Measurements from ENCODE around the gene ABHD8. TPM values are rescaled to one million over a fixed set of nuclear protein-coding genes. Genes with fewer than 3 reads are reported as not detected.

The ABHD8 gene
- total and polyA plus RNA-seq, 2 of the 4 experiments (the other 2 are of a cell fraction) = 3.9 to 10.2 TPM

- H2BK15ac ChIP-seq (ENCODE audit: low read depth, low read length) = no peak overlapping the region
- no TSS peak for BruUV-seq (replicated peaks)
- ATAC-seq (ENCODE audit: low read depth) (no peak), DNase-seq (no peak)
- H3K4ac ChIP-seq (ENCODE audit: low read depth, low read length) = no peak overlapping the region
- H3K14ac ChIP-seq (replicated peaks; ENCODE audit: low read depth, low read length) = no peak overlapping the region
- dilution Hi-C loops (cut with HindIII; ENCODE audit: low sequenced_read_pairs, unreplicated experiment) (no loop called here), in situ Hi-C loops (cut with MboI; ENCODE audit: low sequenced_read_pairs) (no loop called here), intact Hi-C loops (cut with micrococcal nuclease) (no loop called here)
- no peak overlapping the region for H2BK120ac ChIP-seq (ENCODE audit: low read depth, low read length)
- ChIA-PET CTCF (interaction anchor here (0.6 kb wide), 1 partner anchor 13 kb away, joined by 3 read pairs; no protein-coding TSS in a partner anchor), POLR2A (ENCODE audit: unreplicated experiment) (no interaction called here)
- H3K18ac ChIP-seq (ENCODE audit: low read depth, low read length) = no peak overlapping the region
- no peak overlapping the region for H2AFZ ChIP-seq (replicated peaks; ENCODE audit: low read length, poor library complexity)
- no peak overlapping the region for H2BK20ac ChIP-seq (ENCODE audit: low read depth, low read length)
- no peak overlapping the region for H3K56ac ChIP-seq (ENCODE audit: extremely low read depth, insufficient read depth, low read length)
- H3K9me3 ChIP-seq (ENCODE audit: control insufficient read depth, insufficient read depth, low read length) = no peaks in the 10 kb centered on the region
- no peaks in the 10 kb centered on the region for H3K9me1 ChIP-seq (ENCODE audit: insufficient read depth, low read length)
- peaks cover 24% of the 10 kb centered on the region for H3K36me3 ChIP-seq (ENCODE audit: control insufficient read depth, insufficient read depth, low read length)
- H3K4me2 ChIP-seq (ENCODE audit: low read depth, low read length) = no peak overlapping the region
- H4K8ac ChIP-seq (ENCODE audit: low read depth in 2 of 2, low read length in 2 of 2) = no peak overlapping the region
- H4K5ac ChIP-seq (ENCODE audit: low read depth, low read length) = no peak overlapping the region
- H2AK5ac ChIP-seq (ENCODE audit: low read depth, low read length) = no peak overlapping the region
- no peak overlapping the region for H3K9ac ChIP-seq (ENCODE audit: low read depth, low read length)
- no peaks in the 10 kb centered on the region for H4K20me1 ChIP-seq (ENCODE audit: insufficient read depth, low read length)
- WGBS, 2 experiments (ENCODE audit: extremely low coverage in 2 of 2, insufficient read length in 1 of 2) = no CpG with 5 or more reads among the region's 3 CpGs
- H3K4me1 ChIP-seq (ENCODE audit: control insufficient read depth, insufficient read depth, low read length) = no peaks in the 10 kb centered on the region
- no peaks in the 10 kb centered on the region for H3K79me1 ChIP-seq (ENCODE audit: low read depth in 1 of 2, low read length in 2 of 2)
- H2AK9ac ChIP-seq (replicated peaks; ENCODE audit: low read depth, low read length, poor library complexity) = no peak overlapping the region
- H4K91ac ChIP-seq (ENCODE audit: insufficient read depth, low read depth, low read length) = no peak overlapping the region
- no peak overlapping the region for H3K27ac ChIP-seq (ENCODE audit: insufficient read depth, low read length)
- H2BK5ac ChIP-seq (ENCODE audit: low read depth, low read length, poor library complexity, severe bottlenecking) = no peak overlapping the region
- H3K27me3 ChIP-seq (ENCODE audit: control insufficient read depth, insufficient read depth, low read length) = no peaks in the 10 kb centered on the region
- no peak overlapping the region for H3K23ac ChIP-seq (ENCODE audit: low read depth, low read length)
- no peak overlapping the region for H3K4me3 ChIP-seq (ENCODE audit: insufficient read depth, low read depth, low read length)
- no peak for TF ChIP-seq ELK1 (IDR thresholded peaks at IDR 0.05; ENCODE audit: borderline replicate concordance, low read depth, low read length)
- no peak for TF ChIP-seq BHLHE40 (IDR thresholded peaks at IDR 0.05; ENCODE audit: low read depth, low read length)
- no peak for TF ChIP-seq POLR2A (IDR thresholded peaks at IDR 0.05; ENCODE audit: low read depth, low read length)
- no peak for TF ChIP-seq SMC3 (IDR thresholded peaks at IDR 0.05; ENCODE audit: low read depth, low read length)
- TF ChIP-seq RAD21 (IDR thresholded peaks at IDR 0.05; ENCODE audit: low read length) = no peak
- no peak for TF ChIP-seq RCOR1 (IDR thresholded peaks at IDR 0.05; ENCODE audit: insufficient replicate concordance, low read length)
- no peak for TF ChIP-seq RFX5 (IDR thresholded peaks at IDR 0.05; ENCODE audit: low read depth, low read length)
- no peak for TF ChIP-seq CHD1 (IDR thresholded peaks at IDR 0.05; ENCODE audit: low read depth, low read length)
- no peak for TF ChIP-seq USF2 (IDR thresholded peaks at IDR 0.05; ENCODE audit: low read depth, low read length)
- TF ChIP-seq FOS (IDR thresholded peaks at IDR 0.05; ENCODE audit: low read depth, low read length) = no peak
- TF ChIP-seq MXI1 (IDR thresholded peaks at IDR 0.05; ENCODE audit: borderline replicate concordance, low read depth, low read length) = no peak
- no peak for TF ChIP-seq CTCF (conservative IDR thresholded peaks at IDR 0.05; ENCODE audit: low read depth, low read length)
- no peak for TF ChIP-seq MAZ (IDR thresholded peaks at IDR 0.05; ENCODE audit: borderline replicate concordance, low read depth, low read length)
- TF ChIP-seq MAFK (IDR thresholded peaks at IDR 0.05; ENCODE audit: low read depth, low read length) = no peak
- no peak for TF ChIP-seq NFE2L2 (IDR thresholded peaks at IDR 0.05; ENCODE audit: low read depth, low read length)
- TF ChIP-seq CEBPB (IDR thresholded peaks at IDR 0.05; ENCODE audit: low read depth, low read length) = no peak
Observed at GRCh38 chr19:17279436-17279835, 23.8 kb downstream of the ABHD8 start.

All from IMR-90 (cell line).